Activated B cell treated with CpG ODN at 0.5 μM for 24 hours (primary cell): ENCODE data around the gene LARP4B. TPM values are rescaled to one million over a fixed set of nuclear protein-coding genes. Genes with fewer than 3 reads are reported as not detected.
A peak's percentile ranks its signal among the peaks of the same experiment; 100 is the strongest.

Experiments used
- ATAC-seq: fragments of 200-7000 bp; cut with Tn5 transposase; one replicate; pipeline ENCODE4 v1.10.0; 2021; ENCODE audit warnings: low read depth, mild to moderate bottlenecking, moderate library complexity
- CTCF ChIA-PET: fragments of 350-600 bp; sonication (Branson Sonifier 250); formaldehyde crosslinking; loops from one replicate; lab custom pipeline; 2021; ENCODE audit warnings: antibody characterized with exemption; lab: Charles Lee
- POLR2A ChIA-PET: fragments of 350-600 bp; sonication (Branson Sonifier 250); formaldehyde crosslinking; loops from one replicate; lab custom pipeline; 2021; ENCODE audit warnings: antibody characterized with exemption; lab: Charles Lee
- DNase-seq: peaks from one replicate; pipeline ENCODE4 v3.0.0; 2022
- H3K27ac Mint-ChIP-seq: one replicate; pipeline ENCODE4 v1.8.0; 2020; ENCODE audit warnings: mixed read lengths
- H3K27me3 Mint-ChIP-seq: one replicate; pipeline ENCODE4 v1.8.0; 2021; ENCODE audit warnings: mixed read lengths
- H3K36me3 Mint-ChIP-seq: one replicate; pipeline ENCODE4 v1.8.0; 2021; ENCODE audit warnings: low read depth, mixed read lengths
- H3K4me1 Mint-ChIP-seq: one replicate; pipeline ENCODE4 v1.8.0; 2021; ENCODE audit warnings: mixed read lengths
- H3K4me3 Mint-ChIP-seq: one replicate; pipeline ENCODE4 v1.8.0; 2020; ENCODE audit warnings: mild to moderate bottlenecking, mixed read lengths
- H3K9me3 Mint-ChIP-seq: one replicate; pipeline ENCODE4 v1.8.0; 2020; ENCODE audit warnings: mixed read lengths
- intact Hi-C: fragments of 100-400 bp; cut with micrococcal nuclease; formaldehyde crosslinking; loops from one replicate; pipeline ENCODE4 v1.15.1; 2024
- total RNA-seq: library from RNA; stranded (reverse); gene quantifications from 2 replicates; pipeline ENCODE4 v1.2.3, GENCODE V29; 2022
- TF ChIP-seq, protein P1 (sequence below): fragments of 200-600 bp; IDR thresholded peaks from one replicate; pipeline ENCODE4 v1.8.0; 2022; ENCODE audit warnings: antibody characterized with exemption, mild to moderate bottlenecking

The LARP4B gene
- total RNA-seq, 1 donor from 2014 or later = 103 TPM

DNA sequence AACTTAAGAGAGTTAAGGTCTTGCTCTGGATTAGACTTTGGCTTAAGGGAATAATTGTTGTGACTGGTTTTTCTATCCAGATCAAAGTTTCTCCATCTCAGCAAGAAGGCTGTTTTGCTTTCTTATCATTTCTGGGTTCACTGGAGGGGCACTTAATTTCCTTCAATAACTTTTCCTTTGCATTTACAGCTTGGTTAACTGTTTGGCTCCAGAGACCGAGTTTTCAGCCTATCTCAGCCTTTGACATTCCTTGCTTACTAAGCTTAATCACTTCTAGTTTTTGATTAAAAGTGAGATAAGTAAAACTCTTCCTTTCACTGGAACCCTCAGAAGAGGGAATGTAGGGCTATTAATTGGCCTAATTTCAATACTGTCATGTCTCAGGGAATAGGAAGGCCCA is 76.4 kb downstream of the LARP4B start:
- peaks cover 78% of the 10 kb centered on the region for H3K36me3 Mint-ChIP-seq
- ATAC-seq (no peak), DNase-seq (no peak)
- POLR2A ChIA-PET = interaction anchor here (0.6 kb wide), 1 partner anchor 27 kb away, joined by 3 read pairs; no protein-coding TSS in a partner anchor
- TF ChIP-seq, protein P1, sequence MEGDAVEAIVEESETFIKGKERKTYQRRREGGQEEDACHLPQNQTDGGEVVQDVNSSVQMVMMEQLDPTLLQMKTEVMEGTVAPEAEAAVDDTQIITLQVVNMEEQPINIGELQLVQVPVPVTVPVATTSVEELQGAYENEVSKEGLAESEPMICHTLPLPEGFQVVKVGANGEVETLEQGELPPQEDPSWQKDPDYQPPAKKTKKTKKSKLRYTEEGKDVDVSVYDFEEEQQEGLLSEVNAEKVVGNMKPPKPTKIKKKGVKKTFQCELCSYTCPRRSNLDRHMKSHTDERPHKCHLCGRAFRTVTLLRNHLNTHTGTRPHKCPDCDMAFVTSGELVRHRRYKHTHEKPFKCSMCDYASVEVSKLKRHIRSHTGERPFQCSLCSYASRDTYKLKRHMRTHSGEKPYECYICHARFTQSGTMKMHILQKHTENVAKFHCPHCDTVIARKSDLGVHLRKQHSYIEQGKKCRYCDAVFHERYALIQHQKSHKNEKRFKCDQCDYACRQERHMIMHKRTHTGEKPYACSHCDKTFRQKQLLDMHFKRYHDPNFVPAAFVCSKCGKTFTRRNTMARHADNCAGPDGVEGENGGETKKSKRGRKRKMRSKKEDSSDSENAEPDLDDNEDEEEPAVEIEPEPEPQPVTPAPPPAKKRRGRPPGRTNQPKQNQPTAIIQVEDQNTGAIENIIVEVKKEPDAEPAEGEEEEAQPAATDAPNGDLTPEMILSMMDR = no peak
- H3K9me3 Mint-ChIP-seq = peaks cover 2% of the 10 kb centered on the region
- H3K4me3 Mint-ChIP-seq = no peak overlapping the region
- H3K4me1 Mint-ChIP-seq = peaks cover 55% of the 10 kb centered on the region
- intact Hi-C loops = no loop called here
- no peaks in the 10 kb centered on the region for H3K27me3 Mint-ChIP-seq
- CTCF ChIA-PET = no interaction called here
- peak overlapping the region; percentile 11 for H3K27ac Mint-ChIP-seq

DNA sequence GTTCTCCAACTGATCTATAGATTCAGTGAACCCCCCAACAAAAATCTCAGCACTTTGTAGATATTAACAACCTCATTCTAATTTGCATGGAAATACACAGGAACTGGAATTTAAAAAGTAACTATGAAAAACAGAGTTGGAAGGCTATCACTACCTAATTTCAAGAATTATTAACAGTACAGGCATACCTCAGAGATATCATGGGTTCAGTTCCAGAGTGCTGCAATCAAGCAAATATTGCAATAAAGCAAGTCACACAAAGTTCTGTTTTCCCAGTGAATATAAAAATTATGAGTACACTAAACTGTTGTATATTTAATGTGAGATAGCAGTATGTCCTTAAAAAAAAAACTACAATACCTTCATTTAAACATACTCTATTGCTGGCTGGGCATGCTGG is 78.5 kb downstream of the LARP4B start:
- Mint-ChIP-seq H3K4me3 (no peak overlapping the region), H3K9me3 (peaks cover 2% of the 10 kb centered on the region), H3K27me3 (no peaks in the 10 kb centered on the region), H3K36me3 (peaks cover 77% of the 10 kb centered on the region), H3K27ac (peak overlapping the region; percentile 73), H3K4me1 (peaks cover 67% of the 10 kb centered on the region)
- TF ChIP-seq, protein P1 = no peak
- CTCF ChIA-PET = no interaction called here
- POLR2A ChIA-PET = no interaction called here
- intact Hi-C loops = loop anchor here (2.0 to 5.0 kb wide), 2 partner anchors 78 to 194 kb away; partner anchors contain the start of genes IDI1 and LARP4B
- no peak for DNase-seq
- ATAC-seq = no peak

DNA sequence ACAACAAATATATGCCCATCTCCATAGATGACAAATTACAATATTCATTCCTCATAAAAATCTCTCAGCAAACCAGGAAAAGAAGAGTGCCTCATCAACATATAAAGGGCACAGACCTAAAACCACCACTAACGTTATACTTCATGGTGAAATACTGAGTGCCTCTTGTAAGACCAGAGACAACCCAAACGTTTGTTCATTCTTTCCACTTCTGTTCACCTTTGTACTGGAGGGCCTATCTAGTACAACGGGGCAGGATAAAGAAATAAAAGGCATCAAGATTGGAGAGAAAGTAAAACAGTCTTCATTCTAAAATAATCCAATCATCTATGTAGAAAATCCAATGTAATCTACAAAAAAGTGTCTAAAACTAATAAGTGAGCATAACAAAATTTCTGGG is 79.1 kb downstream of the LARP4B start:
- peak overlapping the region; percentile 62 for H3K4me3 Mint-ChIP-seq
- H3K9me3 Mint-ChIP-seq = peaks cover 2% of the 10 kb centered on the region
- DNase-seq (no peak), ATAC-seq (no peak)
- H3K27ac Mint-ChIP-seq = peak overlapping the region; percentile 73
- ChIA-PET POLR2A (no interaction called here), CTCF (no interaction called here)
- TF ChIP-seq, protein P1 = no peak
- H3K4me1 Mint-ChIP-seq = peaks cover 70% of the 10 kb centered on the region
- peaks cover 77% of the 10 kb centered on the region for H3K36me3 Mint-ChIP-seq
- H3K27me3 Mint-ChIP-seq = no peaks in the 10 kb centered on the region
- intact Hi-C loops = loop anchor here (1.0 to 5.0 kb wide), 3 partner anchors 78 to 195 kb away; partner anchors contain the start of genes GTPBP4, IDI1 and LARP4B

DNA sequence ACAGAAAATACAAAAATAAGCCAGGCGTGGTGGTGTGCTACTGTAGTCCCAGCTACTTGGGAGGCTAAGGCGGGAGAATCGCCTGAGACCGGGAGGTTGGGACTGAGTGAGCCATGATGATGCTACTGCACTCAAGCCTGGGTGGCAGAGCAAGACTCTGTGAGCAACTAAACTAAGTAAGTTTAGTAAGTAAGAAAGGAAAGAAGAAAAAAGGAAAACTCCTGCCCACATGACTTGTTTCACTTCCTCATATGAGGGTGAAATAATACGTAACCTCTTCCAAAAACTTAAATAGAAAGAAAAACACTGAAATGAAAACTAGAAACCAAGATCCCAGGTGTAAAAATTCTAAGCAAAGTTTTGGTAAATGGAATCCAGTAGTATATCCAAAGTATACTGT is 79.6 kb downstream of the LARP4B start:
- peaks cover 2% of the 10 kb centered on the region for H3K9me3 Mint-ChIP-seq
- ATAC-seq = peak; percentile 88
- TF ChIP-seq, protein P1 = no peak
- peaks cover 77% of the 10 kb centered on the region for H3K36me3 Mint-ChIP-seq
- POLR2A ChIA-PET = no interaction called here
- peak; percentile 18 for DNase-seq
- peak overlapping the region; percentile 73 for H3K27ac Mint-ChIP-seq
- H3K27me3 Mint-ChIP-seq = no peaks in the 10 kb centered on the region
- intact Hi-C loops = loop anchor here (1.0 to 5.0 kb wide), 3 partner anchors 79 to 195 kb away; partner anchors contain the start of genes GTPBP4, IDI1 and LARP4B
- peak overlapping the region; percentile 62 for H3K4me3 Mint-ChIP-seq
- CTCF ChIA-PET = interaction anchor here (0.7 kb wide), 1 partner anchor 78 kb away, joined by 3 read pairs; no protein-coding TSS in a partner anchor
- peaks cover 70% of the 10 kb centered on the region for H3K4me1 Mint-ChIP-seq

DNA sequence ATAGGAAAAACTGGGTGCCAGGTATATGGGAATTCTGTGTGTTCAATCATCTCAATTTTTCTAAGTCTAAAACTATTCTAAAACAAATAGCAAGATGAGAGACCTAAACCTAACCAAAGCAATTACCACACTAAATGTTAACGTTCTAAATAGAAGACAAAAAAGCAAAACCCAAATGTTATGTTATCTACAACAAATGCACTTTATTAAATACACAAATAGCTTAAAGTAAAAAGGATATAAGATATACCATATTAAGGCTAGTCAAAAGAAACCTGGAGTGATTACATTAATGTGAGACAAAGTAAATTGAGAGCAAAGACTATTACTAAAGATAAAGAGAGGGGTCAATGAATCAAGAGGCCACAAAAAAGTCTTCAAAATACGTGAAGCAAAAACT is 81.4 kb downstream of the LARP4B start:
- no peak for DNase-seq
- Mint-ChIP-seq H3K27ac (peak overlapping the region; percentile 69), H3K4me1 (peaks cover 72% of the 10 kb centered on the region), H3K36me3 (peaks cover 76% of the 10 kb centered on the region), H3K27me3 (no peaks in the 10 kb centered on the region), H3K4me3 (no peak overlapping the region), H3K9me3 (peaks cover 2% of the 10 kb centered on the region)
- CTCF ChIA-PET = no interaction called here
- TF ChIP-seq, protein P1 = no peak
- ATAC-seq = no peak
- POLR2A ChIA-PET = no interaction called here
- intact Hi-C loops = loop anchor here (5.0 kb wide), 1 partner anchor 197 kb away; the partner anchor contains the start of gene IDI1
